ENCODE measurements around the gene TEAD1. TPM values are rescaled to one million over a fixed set of nuclear protein-coding genes. Genes with fewer than 3 reads are reported as not detected.

The TEAD1 gene
- total RNA-seq, 1 donor from 2014 or later, result 17.6 TPM

- DNase-seq (ENCODE audit: low read depth), result no peak
- no peak for FAIRE-seq
- no peak for TF ChIP-seq CTCF (IDR thresholded peaks at IDR 0.05; ENCODE audit: insufficient read depth, low read length, severe bottlenecking)
- H3K4me3 ChIP-seq (ENCODE audit: low read depth, low read length), result no peak overlapping the region
- H3K36me3 ChIP-seq (ENCODE audit: control insufficient read depth, insufficient read depth, low read length), result no peaks in the 10 kb centered on the region
- no peaks in the 10 kb centered on the region for H3K27me3 ChIP-seq (ENCODE audit: control insufficient read depth, insufficient read depth, low read length)
Measured at GRCh38 chr11:12686246-12687060, 12.2 kb downstream of the TEAD1 start.

DNA sequence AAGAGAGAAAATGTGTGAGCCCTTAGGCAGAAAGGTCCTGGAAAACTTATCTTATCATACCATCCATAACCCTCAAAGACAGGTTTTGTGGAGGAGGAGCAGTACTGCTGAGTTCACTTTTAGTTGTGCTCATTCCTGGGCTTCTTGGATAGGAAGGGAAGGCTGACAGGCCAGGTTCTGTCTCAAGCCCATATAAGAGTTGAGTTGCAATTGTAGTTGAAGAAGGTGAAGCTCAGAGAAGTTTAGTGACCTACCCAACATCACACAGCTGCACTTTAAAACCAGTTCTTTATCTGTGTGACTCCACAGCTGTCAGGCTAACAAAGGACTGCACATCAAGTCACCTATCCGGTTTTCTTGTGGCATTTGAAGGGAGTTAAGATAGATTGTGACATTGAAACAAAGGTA, 13.0 kb downstream of the TEAD1 start:
- H3K4me3 ChIP-seq (ENCODE audit: low read depth, low read length), result no peak overlapping the region
- FAIRE-seq (no peak), DNase-seq (ENCODE audit: low read depth) (no peak)
- TF ChIP-seq CTCF (IDR thresholded peaks at IDR 0.05; ENCODE audit: insufficient read depth, low read length, severe bottlenecking), result no peak
- H3K36me3 ChIP-seq (ENCODE audit: control insufficient read depth, insufficient read depth, low read length), result no peaks in the 10 kb centered on the region
- no peaks in the 10 kb centered on the region for H3K27me3 ChIP-seq (ENCODE audit: control insufficient read depth, insufficient read depth, low read length)

GRCh38 chr11:12687740-12688139, 13.5 kb downstream of the TEAD1 start:
- FAIRE-seq (no peak), DNase-seq (ENCODE audit: low read depth) (no peak)
- Histone ChIP-seq H3K4me3 (ENCODE audit: low read depth, low read length) (no peak overlapping the region), H3K36me3 (ENCODE audit: control insufficient read depth, insufficient read depth, low read length) (no peaks in the 10 kb centered on the region), H3K27me3 (ENCODE audit: control insufficient read depth, insufficient read depth, low read length) (no peaks in the 10 kb centered on the region)
- TF ChIP-seq CTCF (IDR thresholded peaks at IDR 0.05; ENCODE audit: insufficient read depth, low read length, severe bottlenecking), result no peak

- Histone ChIP-seq H3K36me3 (ENCODE audit: control insufficient read depth, insufficient read depth, low read length) (no peaks in the 10 kb centered on the region), H3K4me3 (ENCODE audit: low read depth, low read length) (no peak overlapping the region), H3K27me3 (ENCODE audit: control insufficient read depth, insufficient read depth, low read length) (no peaks in the 10 kb centered on the region)
- no peak for FAIRE-seq
- no peak for TF ChIP-seq CTCF (IDR thresholded peaks at IDR 0.05; ENCODE audit: insufficient read depth, low read length, severe bottlenecking)
- DNase-seq (ENCODE audit: low read depth), result no peak
Measured at GRCh38 chr11:12689029-12689755, 15.0 kb downstream of the TEAD1 start.

- FAIRE-seq, result no peak
Measured at GRCh38 chr11:12690663-12691062, 16.4 kb downstream of the TEAD1 start.

More at GRCh38 chr11:12690663-12691062, 16.4 kb downstream of the TEAD1 start:
- no peaks in the 10 kb centered on the region for H3K27me3 ChIP-seq (ENCODE audit: control insufficient read depth, insufficient read depth, low read length)
- no peak overlapping the region for H3K4me3 ChIP-seq (ENCODE audit: low read depth, low read length)
- DNase-seq (ENCODE audit: low read depth), result no peak
- no peak for TF ChIP-seq CTCF (IDR thresholded peaks at IDR 0.05; ENCODE audit: insufficient read depth, low read length, severe bottlenecking)
- no peaks in the 10 kb centered on the region for H3K36me3 ChIP-seq (ENCODE audit: control insufficient read depth, insufficient read depth, low read length)

All from bronchial epithelial cell (primary cell).